HG03159 (cell line): ENCODE measurements around the gene CCR7.

Experiments used
- ATAC-seq: cut with Tn5 transposase; IDR thresholded peaks from one replicate; pipeline ENCODE4 v1.9.1; 2021; ENCODE audit warnings: mild to moderate bottlenecking, moderate library complexity; ENCODE audit not compliant: unreplicated experiment

CCR7 gene

DNA sequence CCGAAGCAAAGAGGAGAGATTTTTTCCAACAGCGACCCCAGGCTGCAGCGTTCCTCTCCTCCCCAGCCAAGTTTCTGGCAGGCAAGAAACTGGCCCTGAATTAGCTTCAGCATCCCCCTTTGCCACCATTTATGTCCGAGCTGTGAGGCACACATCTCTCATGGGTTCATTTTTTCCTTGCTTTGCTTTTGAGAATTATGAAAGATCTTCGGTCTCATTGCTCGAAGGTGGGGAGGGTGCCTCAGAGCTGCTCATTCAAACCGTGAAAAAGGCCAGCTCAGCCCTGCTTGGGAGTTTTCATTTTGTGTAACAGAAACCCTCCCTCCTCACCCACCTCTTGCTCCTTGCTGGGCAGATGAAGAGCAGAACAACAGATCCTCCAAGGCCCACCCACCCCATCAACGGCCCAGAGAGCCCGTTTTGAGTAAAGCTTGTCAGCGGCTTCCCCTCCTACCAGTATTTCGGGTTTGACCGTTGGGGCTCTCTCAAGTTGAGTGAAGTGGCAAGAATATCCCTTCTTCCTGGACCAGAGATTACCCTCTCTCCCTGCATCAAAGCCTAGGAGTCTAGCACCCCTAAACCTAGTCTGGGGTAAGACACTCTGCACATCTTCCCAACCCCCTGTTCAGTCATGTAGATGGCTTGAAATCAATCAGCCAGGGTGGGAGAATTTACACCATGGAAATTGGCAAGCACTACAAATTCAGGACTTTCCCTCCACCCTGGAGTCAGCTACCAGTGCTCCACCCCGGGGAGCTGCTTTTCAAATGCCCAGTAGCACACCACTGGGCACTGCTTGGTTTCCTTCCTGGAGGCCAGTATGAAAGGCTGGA, 1.8 kb downstream of the CCR7 start:
- ATAC-seq = no peak

GRCh38 chr17:40562838-40563219, 2.4 kb downstream of the CCR7 start:
- ATAC-seq = no peak

GRCh38 chr17:40561871-40562611, 3.2 kb downstream of the CCR7 start:
- peak; percentile 43 for ATAC-seq

DNA sequence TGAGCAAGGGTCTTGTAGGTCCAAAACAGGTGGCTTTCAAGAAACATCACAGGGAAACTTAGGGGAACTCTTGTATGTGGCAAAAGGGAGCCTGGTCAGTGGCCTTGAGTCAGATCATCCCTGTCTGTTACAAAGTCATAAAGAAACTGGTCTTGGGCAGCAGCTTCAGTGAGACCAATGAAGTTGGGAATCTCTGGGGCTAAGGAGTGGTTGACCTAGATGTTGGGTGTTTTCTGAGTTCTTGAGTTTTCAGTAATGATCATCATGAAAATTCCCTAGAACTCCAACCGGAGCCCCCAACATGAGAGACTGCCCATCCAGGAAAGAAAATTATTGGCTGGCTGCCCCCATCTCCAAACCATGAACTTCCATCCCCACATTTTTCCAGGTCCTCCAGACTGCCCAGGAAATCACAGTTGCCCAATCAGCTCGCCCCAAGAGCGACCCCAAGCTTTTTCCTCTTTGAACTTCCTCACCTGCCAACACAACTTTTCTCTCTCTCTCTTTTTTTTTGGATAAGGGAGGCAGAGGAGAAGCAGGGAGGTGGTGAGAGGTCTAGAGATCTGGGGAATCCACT, 3.9 kb downstream of the CCR7 start:
- ATAC-seq = peak; percentile 27

- ATAC-seq = peak; percentile 51
These were observed 4.5 kb downstream of the CCR7 start for GRCh38 chr17:40560592-40561293.

DNA sequence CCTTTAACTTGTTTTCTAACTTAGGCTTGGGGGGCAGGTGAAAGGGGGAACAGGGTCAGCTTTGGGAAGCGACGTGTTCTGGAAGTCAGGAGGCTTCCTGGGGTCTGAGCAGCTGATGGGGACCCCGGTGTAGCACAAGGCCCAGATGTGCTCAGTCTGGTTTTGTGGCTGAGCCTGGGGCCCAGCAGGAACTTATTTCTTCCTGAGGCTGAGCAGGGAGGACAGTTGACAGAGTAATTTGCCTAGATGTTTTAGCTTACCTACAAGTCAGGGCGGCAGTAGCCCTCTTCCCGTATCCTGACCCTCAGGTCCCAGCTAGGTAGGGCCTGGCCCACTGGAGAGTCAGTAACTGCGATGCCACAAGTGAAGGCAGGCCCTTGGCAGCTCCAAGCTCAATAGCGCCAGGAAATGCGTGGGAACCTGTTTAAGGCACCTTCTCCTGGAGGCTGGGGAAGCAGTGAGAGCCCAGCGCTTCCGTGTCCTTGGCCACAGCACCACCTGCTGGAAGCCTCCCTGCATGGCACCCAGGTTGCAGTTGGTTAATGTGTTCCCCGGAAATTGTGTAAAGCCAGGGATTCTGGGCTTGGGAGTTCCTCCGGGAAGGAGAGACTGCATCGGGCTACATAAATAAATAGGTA, 5.2 kb downstream of the CCR7 start:
- ATAC-seq = no peak

GRCh38 chr17:40559564-40559916, 5.7 kb downstream of the CCR7 start:
- no peak for ATAC-seq

DNA sequence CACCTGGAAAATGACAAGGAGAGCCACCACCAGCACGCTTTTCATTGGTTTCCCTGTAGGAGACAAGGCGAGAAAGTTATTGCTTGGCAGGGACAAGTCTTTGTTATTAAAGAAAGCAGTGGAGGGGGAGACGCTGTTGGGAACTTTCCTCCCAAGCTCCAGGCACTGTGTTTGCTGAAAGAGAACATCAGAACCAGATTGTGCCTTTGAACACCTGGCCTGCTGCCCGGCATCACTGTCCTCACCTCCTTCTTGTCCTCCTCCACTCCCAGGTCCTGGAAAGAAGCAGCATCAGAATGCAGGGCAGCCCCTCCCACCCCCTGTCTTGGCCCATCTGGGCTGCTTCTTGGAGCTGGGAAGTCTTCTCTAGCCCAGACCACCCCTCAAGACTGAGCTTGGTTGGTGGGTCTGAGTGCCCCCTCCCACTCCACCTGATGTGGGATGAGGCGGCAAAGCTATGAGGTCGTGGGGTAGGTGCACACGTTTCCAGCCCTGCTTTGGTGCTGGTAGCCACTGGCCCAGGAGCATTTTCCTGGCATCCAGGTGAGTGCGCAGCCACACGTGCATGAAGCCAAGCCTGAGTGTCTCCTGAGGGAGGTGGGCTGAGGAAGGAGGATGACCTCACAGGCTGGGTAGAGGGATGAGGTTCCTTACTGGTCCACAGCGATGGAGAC, 6.2 kb downstream of the CCR7 start:
- no peak for ATAC-seq

- ATAC-seq = no peak
These were observed 6.9 kb downstream of the CCR7 start for GRCh38 chr17:40558300-40558889.

GRCh38 chr17:40557531-40558299, 7.6 kb downstream of the CCR7 start:
- no peak for ATAC-seq

GRCh38 chr17:40556884-40557414, 8.3 kb downstream of the CCR7 start:
- no peak for ATAC-seq

DNA sequence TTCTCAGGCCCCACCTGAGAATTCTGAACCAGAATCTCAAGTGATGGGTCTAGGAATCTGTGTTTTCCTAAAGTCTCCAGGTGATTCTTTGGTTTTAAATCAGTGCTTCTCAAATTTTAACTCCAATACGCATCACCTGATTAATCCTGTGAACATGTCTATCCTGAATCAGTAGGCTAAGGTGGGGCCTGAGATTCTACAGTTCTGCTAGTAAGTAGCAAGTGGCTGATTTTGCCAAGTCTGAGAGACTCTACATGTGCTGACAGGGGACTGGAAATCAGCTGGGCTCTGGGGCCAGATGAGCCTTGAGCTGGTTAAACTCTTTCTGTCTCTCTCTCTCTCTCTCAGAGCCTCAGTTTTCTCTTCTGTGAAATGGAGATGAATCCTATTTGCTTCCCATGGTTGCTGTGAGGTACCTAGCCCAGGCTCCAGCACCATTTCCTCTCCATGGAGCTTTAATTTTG, 9.0 kb downstream of the CCR7 start:
- ATAC-seq = no peak

DNA sequence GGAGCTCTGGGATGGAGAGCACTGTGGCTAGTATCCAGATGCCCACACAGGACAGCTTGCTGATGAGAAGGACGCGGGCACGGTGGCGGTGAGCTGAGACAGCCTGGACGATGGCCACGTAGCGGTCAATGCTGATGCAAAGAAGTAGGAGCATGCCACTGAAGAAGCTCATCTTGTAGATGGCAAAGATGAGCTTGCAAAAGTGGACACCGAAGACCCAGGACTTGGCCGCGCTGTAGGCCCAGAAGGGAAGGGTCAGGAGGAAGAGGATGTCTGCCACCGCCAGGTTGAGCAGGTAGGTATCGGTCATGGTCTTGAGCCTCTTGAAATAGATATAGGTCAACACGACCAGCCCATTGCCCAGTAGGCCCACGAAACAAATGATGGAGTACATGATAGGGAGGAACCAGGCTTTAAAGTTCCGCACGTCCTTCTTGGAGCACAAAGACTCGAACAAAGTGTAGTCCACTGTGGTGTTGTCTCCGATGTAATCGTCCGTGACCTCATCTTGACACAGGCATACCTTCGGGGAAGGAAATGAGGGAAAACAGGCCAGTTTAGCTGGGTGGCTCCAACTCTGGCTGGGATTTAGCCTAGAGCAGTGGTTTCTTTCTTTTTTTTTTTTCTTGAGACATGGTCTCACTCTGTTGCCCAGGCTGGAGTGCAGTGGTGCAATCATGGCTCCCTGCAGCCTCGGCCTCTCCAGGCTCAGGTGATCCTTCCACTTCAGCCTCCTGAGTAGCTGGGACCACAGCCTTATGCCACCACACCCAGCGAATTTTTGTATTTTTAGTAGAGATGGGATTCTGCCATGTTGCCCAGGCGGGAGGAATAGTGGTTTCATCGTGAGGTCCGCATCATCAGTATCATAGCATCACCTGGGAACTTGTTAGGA, 9.7 kb downstream of the CCR7 start:
- no peak for ATAC-seq

DNA sequence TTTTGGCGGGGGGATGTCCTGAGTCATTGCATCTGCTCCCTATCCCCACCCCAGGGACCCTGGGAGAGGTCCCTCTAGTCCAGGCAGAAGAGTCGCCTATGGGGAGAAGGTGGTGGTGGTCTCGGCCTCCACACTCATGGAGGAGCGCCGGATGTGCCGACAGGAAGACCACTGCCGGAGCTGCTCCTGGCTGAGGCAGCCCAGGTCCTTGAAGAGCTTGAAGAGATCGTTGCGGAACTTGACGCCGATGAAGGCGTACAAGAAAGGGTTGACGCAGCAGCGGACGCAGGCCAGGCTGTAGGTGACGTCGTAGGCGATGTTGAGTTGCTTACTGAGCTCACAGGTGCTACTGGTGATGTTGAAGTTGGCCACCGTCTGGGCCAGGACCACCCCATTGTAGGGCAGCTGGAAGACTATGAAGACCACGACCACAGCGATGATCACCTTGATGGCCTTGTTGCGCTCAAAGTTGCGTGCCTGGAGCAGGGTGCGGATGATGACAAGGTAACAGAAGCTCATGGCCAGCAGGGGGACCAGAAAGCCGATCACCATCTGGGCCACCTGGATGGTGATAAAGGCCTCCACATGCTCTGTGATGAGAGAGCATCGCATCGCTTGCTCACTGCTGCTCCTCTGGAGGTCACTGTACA, 10.5 kb downstream of the CCR7 start:
- no peak for ATAC-seq

DNA sequence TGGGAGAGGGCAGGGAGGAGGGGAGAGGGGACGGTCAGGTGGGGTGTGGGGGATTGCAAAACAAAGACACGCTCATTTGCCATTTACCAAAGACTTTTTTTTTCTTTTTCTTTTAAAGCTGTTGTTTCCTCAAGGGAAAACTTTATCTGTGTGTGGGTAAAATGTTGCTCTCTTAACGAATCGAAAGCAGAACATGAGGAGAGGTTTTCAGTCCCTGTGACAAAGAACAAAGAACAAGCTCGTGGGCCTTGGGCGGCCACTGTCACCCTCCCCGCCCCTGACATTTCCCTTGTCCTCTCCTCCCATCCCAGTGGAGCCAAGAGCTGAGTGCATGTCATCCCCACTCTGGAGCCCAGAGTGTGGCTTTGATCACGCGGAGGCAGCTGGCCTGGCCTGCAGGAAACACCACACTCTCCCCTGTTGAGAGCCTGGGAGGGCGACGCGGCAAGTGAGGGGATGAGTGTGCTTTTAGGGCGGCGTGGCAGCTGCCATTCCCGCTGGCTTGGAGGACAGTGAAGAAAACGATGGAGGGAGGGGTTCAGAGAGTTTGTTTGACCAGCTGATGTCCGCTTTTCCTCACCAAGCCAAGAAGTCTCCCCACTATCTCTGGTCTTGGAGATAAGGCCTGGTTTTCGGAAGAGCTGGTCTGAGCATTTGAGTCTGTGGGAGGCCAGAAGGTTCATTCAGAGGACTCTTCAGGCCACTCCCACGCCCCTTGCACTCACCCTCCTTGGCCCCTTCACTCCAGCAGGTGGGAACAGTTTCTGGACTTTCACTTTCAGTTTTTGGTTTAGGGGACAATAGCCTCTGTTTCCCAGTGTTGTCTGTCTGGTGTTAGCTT, 11.4 kb downstream of the CCR7 start:
- ATAC-seq = no peak
